GM12891 (cell line): Measurements from ENCODE around the gene GTF3C4.

Experiments
- PAX5 ChIP-seq: IDR thresholded peaks from 2 replicates; pipeline ENCODE4 v1.6.1; 2011; ENCODE audit warnings: low read length, moderate library complexity, mild to moderate bottlenecking; ENCODE audit not compliant: insufficient read depth, severe bottlenecking
- POLR2A ChIP-seq: IDR thresholded peaks from 2 replicates; pipeline ENCODE4 v1.6.1; 2011; ENCODE audit warnings: low read depth, low read length, control low read depth
- TAF1 ChIP-seq: IDR thresholded peaks from 2 replicates; pipeline ENCODE4 v1.6.1; 2011; ENCODE audit warnings: low read depth, low read length, control low read depth

GRCh38 chr9:132645306-132645705, 25.0 kb upstream of the GTF3C4 start:
- TF ChIP-seq PAX5 (no peak), TAF1 (no peak), POLR2A (no peak)
